Left lung (tissue), 10 donors: ENCODE data around the gene PSAPL1. TPM values are rescaled to one million over a fixed set of nuclear protein-coding genes. Genes with fewer than 3 reads are reported as not detected.

Source experiments
- ATAC-seq: fragments of 200-7000 bp; cut with Tn5 transposase; one replicate; pipeline ENCODE4 v1.9.1; 2020; ENCODE audit warnings: moderate library complexity
- DNase-seq, 4 donors: peaks; one replicate each; pipeline ENCODE4 v3.0.0-alpha.2; 2013 to 2020
- H3K27ac ChIP-seq, 2 donors: fragments of 200-600 bp; sonication (generic) in 1 of 2; one replicate each; pipeline versions ENCODE4 v1.5.0 to v1.8.0; 2020 to 2021
- H3K27me3 ChIP-seq, 2 donors: fragments of 200-600 bp; sonication (generic) in 1 of 2; one replicate each; pipeline versions ENCODE4 v1.5.0 to v1.8.0; 2020 to 2021
- H3K36me3 ChIP-seq, 2 donors: fragments of 200-600 bp; sonication (generic) in 1 of 2; one replicate each; pipeline versions ENCODE4 v1.5.0 to v1.8.0; 2020 to 2021
- H3K4me1 ChIP-seq, 2 donors: fragments of 200-600 bp; one replicate each; pipeline ENCODE4 v1.8.0; 2021
- H3K4me3 ChIP-seq, 2 donors: fragments of 200-600 bp; sonication (generic) in 1 of 2; one replicate each; pipeline versions ENCODE4 v1.5.0 to v1.8.0; 2020 to 2021; ENCODE audit warnings: mild to moderate bottlenecking in 1 of 2
- H3K9me3 ChIP-seq, 2 donors: fragments of 200-600 bp; sonication (generic) in 1 of 2; one replicate each; pipeline versions ENCODE4 v1.5.0 to v1.8.0; 2020 to 2021
- intact Hi-C, 2 donors: fragments of 100-400 bp; cut with DNase I; formaldehyde crosslinking; loops; one replicate each; pipeline versions ENCODE4 v1.11.2 to v1.14.2; 2022
- polyA plus RNA-seq, 6 donors: library from polyadenylated mRNA; unstranded; fragments of 120-200 nt; gene quantifications; one replicate each; pipeline ENCODE4 v1.2.1, GENCODE V29; 2013; ENCODE audit not compliant: insufficient read length in 6 of 6
- total RNA-seq, 2 donors: library from RNA; stranded (reverse); fragmentation: NEBNext Ultra II Directional; extraction: Animal tissue kit (Norgen Biotek cat#: 25700); gene quantifications; one replicate each; pipeline ENCODE4 v1.2.1, GENCODE V29; 2021
- TF ChIP-seq, protein P1 (sequence below), 2 donors: fragments of 200-600 bp; sonication (generic) in 1 of 2; IDR thresholded peaks; one replicate each; pipeline versions ENCODE4 v1.5.0 to v1.8.0; 2021; ENCODE audit warnings: antibody characterized with exemption in 2 of 2
- donor health status: DM: no; HTN: yes; CAD: no.
- donor health status: DM: no; HTN: no; CAD: no.

The PSAPL1 gene
- total and polyA plus RNA-seq, 8 donors: 0.03 to 0.10 (median 0.06) TPM

DNA sequence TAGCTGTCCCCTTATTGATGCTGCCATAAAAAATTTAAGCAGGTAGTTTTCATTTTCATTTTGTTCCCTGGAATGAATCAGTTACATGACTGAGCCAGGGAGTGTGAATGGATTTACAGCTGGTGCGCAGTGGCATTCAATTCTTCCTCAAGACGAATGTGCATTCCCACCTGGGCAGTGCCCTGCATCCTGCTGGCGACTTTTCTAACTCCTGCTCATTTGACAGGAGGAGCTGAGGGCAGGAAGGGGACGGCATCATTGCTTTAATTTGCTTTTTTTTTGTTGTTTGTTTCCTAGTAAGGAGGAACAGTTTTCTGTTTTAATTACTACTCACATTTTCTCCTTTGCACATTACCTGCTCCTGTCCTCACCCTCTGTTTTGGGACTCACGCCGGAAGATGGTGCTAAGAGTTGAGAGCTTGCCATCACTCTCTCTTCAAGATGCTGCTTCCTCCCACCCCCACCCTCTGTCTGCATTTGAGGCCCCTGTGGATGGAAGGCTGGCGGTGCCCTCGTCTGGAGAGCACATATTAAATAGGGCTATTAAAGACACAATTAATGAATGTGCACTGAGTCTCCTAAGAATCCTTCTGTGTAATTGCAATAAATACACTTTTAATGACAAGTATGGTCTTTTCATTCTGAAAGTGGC is 35.8 kb downstream of the PSAPL1 start:
- H3K27me3 ChIP-seq: peaks cover 0 to 50% of the 10 kb centered on the region in 2 donors
- H3K36me3 ChIP-seq: no peaks in the 10 kb centered on the region
- TF ChIP-seq, protein P1, sequence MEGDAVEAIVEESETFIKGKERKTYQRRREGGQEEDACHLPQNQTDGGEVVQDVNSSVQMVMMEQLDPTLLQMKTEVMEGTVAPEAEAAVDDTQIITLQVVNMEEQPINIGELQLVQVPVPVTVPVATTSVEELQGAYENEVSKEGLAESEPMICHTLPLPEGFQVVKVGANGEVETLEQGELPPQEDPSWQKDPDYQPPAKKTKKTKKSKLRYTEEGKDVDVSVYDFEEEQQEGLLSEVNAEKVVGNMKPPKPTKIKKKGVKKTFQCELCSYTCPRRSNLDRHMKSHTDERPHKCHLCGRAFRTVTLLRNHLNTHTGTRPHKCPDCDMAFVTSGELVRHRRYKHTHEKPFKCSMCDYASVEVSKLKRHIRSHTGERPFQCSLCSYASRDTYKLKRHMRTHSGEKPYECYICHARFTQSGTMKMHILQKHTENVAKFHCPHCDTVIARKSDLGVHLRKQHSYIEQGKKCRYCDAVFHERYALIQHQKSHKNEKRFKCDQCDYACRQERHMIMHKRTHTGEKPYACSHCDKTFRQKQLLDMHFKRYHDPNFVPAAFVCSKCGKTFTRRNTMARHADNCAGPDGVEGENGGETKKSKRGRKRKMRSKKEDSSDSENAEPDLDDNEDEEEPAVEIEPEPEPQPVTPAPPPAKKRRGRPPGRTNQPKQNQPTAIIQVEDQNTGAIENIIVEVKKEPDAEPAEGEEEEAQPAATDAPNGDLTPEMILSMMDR (IDR thresholded peaks at IDR 0.05): no peak
- H3K4me3 ChIP-seq: no peak overlapping the region
- no peaks in the 10 kb centered on the region for H3K4me1 ChIP-seq
- DNase-seq: no peak
- no peak for ATAC-seq
- no peak overlapping the region for H3K27ac ChIP-seq
- intact Hi-C loops: no loop called here
- no peaks in the 10 kb centered on the region for H3K9me3 ChIP-seq

DNA sequence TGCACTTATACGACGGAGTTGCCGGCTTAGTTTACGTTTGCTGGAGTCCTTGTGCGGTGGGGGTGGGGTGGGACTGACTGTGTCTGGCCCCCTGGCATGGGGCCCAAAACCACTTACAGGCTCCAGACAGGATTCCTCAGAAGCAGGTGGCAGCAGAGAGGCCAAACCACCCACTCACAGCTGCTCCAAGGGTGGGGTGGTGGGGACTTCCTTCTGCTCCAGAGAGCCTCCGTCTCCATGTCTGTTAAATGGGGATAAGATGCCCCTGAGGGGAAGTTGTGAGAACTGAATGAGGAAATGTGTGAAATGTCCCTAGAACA is 36.7 kb downstream of the PSAPL1 start:
- Histone ChIP-seq H3K4me1 (no peaks in the 10 kb centered on the region), H3K27ac (no peak overlapping the region), H3K9me3 (no peaks in the 10 kb centered on the region), H3K27me3 (peaks cover 0 to 57% of the 10 kb centered on the region in 2 donors), H3K36me3 (no peaks in the 10 kb centered on the region), H3K4me3 (no peak overlapping the region)
- intact Hi-C loops: no loop called here
- TF ChIP-seq, protein P1 (IDR thresholded peaks at IDR 0.05): no peak
- DNase-seq: peak; percentile 49 to 88 (median 80)
- ATAC-seq: peak; percentile 81

DNA sequence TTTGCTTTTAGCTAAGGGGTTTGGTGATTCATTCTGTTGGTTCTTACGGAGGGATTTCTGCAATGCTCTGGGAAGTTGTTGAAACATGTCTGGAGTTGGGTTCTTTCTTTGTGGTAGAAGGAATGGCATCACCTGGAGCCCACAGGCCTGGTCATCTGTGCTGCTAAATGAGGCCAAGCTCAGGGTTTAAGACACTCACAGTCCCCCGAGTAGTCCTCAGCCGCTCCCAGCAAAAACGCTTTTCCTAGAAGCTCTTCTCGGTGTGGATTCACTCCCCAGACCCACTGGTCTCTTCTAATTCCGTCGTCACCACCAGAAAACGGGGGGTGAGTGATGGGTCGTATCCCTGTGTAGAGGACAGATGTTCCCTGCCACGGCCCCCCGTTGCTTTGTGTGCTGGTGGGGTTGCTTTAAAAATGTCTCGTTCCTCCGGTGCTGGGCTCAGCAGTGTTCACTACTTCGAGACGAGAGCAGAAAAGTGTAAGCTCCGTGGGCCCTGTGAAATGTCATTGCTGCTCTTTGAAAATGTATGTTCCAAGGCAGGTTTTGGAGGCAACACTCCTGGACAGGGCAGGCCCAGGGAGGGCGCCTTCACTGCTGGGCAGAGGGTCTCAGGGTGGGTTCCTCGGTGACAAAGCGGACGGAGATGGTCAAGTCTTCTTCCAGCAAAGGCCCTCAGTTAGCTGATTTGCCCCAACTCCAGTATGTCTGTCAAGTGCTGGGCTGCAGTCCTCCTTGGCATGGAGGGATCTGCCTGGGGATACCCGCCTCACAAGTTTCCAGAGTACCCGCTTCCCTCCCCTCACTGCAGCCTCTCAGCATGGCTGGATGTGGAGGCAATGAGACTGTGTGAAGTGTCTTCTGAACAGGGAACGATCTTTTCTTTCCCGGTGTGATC is 37.3 kb downstream of the PSAPL1 start:
- intact Hi-C loops: no loop called here
- peak in 1 of 4 donors; percentile 24 for DNase-seq
- ATAC-seq: no peak
- Histone ChIP-seq H3K36me3 (no peaks in the 10 kb centered on the region), H3K4me3 (no peak overlapping the region), H3K4me1 (no peaks in the 10 kb centered on the region), H3K27me3 (peaks cover 0 to 64% of the 10 kb centered on the region in 2 donors), H3K9me3 (no peaks in the 10 kb centered on the region), H3K27ac (no peak overlapping the region)
- TF ChIP-seq, protein P1 (IDR thresholded peaks at IDR 0.05): no peak

DNA sequence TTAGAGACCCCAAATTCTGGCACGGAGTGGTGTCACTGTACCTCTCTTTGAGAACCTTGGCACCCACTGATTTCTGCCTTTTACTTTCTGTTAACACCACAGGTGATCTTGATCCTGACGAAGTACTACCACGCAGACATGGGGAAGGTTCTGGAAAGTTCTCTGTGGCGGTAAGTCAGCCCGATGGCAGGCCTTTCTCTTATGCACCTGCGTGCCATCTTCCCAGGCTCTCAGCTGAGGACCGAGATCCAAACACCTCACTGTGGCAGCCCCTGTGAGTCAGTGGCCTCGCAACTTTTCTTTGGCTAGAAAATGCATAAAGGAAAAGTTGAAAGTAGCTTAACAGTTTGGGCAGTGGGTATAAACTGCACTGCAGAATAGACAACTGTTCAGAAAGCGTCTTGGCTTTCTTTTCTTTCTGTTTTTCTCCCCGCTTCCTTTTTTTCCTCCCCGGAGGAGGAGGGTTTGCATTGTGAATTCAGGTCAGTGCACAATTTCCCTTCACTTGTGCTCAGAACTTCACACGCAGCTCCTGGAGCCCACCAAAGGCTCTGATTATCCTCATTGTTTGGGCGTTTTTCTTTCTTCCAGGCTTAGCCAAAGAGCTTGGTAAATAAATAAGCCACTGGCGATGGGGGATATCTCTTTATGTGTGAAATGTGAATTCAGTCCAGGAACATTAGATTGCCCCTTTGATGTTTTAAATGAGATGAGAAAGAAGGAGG is 38.4 kb downstream of the PSAPL1 start:
- Histone ChIP-seq H3K9me3 (no peaks in the 10 kb centered on the region), H3K27ac (no peak overlapping the region), H3K27me3 (peaks cover 0 to 71% of the 10 kb centered on the region in 2 donors), H3K4me3 (no peak overlapping the region), H3K36me3 (no peaks in the 10 kb centered on the region), H3K4me1 (no peaks in the 10 kb centered on the region)
- DNase-seq: no peak
- TF ChIP-seq, protein P1 (IDR thresholded peaks at IDR 0.05): no peak
- intact Hi-C loops: no loop called here
- no peak for ATAC-seq

DNA sequence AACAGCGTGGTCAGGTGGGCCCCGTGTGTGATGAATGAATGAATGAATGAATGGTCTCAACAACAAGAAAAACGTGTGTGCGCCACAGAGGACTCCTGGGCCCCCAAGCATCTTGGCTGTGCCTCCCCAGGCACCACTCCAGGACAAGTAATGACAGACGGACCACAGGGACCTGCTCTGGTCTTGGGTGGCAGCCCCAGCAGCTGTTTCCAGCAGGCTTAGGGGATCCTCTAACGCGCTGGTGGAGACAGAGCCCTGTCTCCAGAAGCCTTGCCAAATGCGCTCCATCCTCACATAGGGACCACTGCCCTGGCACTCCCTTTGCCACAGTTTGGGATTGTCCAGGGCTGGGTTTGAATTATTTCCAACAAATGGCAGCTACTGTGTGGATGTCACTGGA is 39.1 kb downstream of the PSAPL1 start:
- TF ChIP-seq, protein P1 (IDR thresholded peaks at IDR 0.05): no peak
- intact Hi-C loops: no loop called here
- Histone ChIP-seq H3K27me3 (peaks cover 0 to 78% of the 10 kb centered on the region in 2 donors), H3K36me3 (no peaks in the 10 kb centered on the region), H3K4me3 (no peak overlapping the region), H3K27ac (no peak overlapping the region), H3K4me1 (no peaks in the 10 kb centered on the region), H3K9me3 (no peaks in the 10 kb centered on the region)
- ATAC-seq (no peak), DNase-seq (peak in 2 of 4 donors; percentile 9 to 30)
